IMR-90 (cell line): ENCODE measurements around the gene TMED10.
"Not testable (repeated sequence)": the region's sequence is repeated elsewhere in the genome, so short reads cannot be mapped to it uniquely, and the experiment has no call there.

Experiments used
- CTCF ChIP-seq: conservative IDR thresholded peaks from 2 replicates; pipeline ENCODE4 v1.5.1; 2012; ENCODE audit warnings: mild to moderate bottlenecking, low read depth, low read length, improper control_type of control experiment
- POLR2A ChIP-seq: IDR thresholded peaks from 2 replicates; pipeline ENCODE4 v1.6.1; 2012; ENCODE audit warnings: mild to moderate bottlenecking, low read depth, low read length
- RCOR1 ChIP-seq: IDR thresholded peaks from 2 replicates; pipeline ENCODE4 v1.6.1; 2012; ENCODE audit warnings: mild to moderate bottlenecking, low read length, improper control_type of control experiment; ENCODE audit not compliant: insufficient replicate concordance
- SMC3 ChIP-seq: fragments of 150-350 bp; IDR thresholded peaks from 2 replicates; pipeline ENCODE4 v1.6.1; 2016; ENCODE audit warnings: low read depth, mild to moderate bottlenecking, antibody characterized with exemption, low read length, moderate library complexity

GRCh38 chr14:75150637-75151036, 25.8 kb downstream of the TMED10 start:
- not testable (repeated sequence) for TF ChIP-seq POLR2A, CTCF, RCOR1, SMC3
